HUES64 (cell line): ENCODE data around the gene TTC28.
"Not testable (repeated sequence)": the region's sequence is repeated elsewhere in the genome, so short reads cannot be mapped to it uniquely, and the experiment has no call there.

ENCODE experiments used
- H3K27ac ChIP-seq: 2 replicates; pipeline ENCODE4 v1.7.0; 2013; ENCODE audit warnings: low read depth, low read length, inconsistent platforms
- H3K27me3 ChIP-seq: 2 replicates; pipeline ENCODE4 v1.6.1; 2013; ENCODE audit warnings: mild to moderate bottlenecking, low read length; ENCODE audit not compliant: insufficient read depth
- H3K36me3 ChIP-seq: 2 replicates; pipeline ENCODE4 v1.6.1; 2013; ENCODE audit warnings: mild to moderate bottlenecking, low read length; ENCODE audit not compliant: insufficient read depth
- H3K4me1 ChIP-seq: 2 replicates; pipeline ENCODE4 v1.6.1; 2013; ENCODE audit warnings: mild to moderate bottlenecking, low read length, moderate library complexity; ENCODE audit not compliant: insufficient read depth
- H3K4me3 ChIP-seq: 2 replicates; pipeline ENCODE4 v1.5.1; 2013; ENCODE audit warnings: mild to moderate bottlenecking, low read length, moderate library complexity
- H3K9ac ChIP-seq: 2 replicates; pipeline ENCODE4 v1.6.1; 2013; ENCODE audit warnings: mild to moderate bottlenecking, low read depth, low read length
- H3K9me3 ChIP-seq: 2 replicates; pipeline ENCODE4 v1.6.1; 2013; ENCODE audit warnings: low read depth, low read length; ENCODE audit not compliant: insufficient read depth
- WGBS: fragments of 150-250, 120-280 bp; methylation state at CpG from one replicate; pipeline ENCODE4 v1.1.7; 2013; ENCODE audit warnings: missing lambda C conversion rate; 5-methylcytosine and 5-hydroxymethylcytosine counted together

TTC28 gene

DNA sequence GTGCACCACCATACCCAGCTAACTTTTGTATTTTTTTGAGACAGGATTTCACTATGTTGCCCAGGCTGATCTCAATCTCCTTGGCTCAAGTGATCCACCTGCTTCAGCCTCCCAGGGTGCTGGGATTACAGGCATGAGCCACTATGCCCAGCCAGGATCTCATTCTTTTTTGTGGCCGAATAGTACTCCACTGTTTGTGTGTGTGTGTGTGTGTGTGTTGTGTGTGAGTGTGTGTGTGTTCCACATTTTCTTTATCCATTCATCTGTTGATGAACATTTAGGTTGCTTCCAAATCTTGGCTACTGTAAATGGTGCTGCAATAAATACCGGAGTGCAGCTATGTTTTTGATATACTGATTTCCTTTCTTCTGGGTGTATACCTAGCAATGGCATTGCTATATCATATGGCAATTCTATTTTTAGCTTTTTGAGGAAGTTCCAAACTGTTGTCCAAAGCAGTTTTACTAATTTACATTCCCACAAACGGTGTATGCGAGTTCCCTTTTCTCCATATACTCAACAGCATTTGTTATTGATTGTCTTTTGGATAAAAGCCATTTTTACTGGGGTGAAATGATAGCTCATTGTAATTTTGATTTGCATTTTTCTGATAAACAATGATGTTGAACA, 105.4 kb downstream of the TTC28 start:
- Histone ChIP-seq H3K9ac (no peak overlapping the region), H3K27me3 (no peaks in the 10 kb centered on the region), H3K27ac (no peak overlapping the region), H3K9me3 (no peaks in the 10 kb centered on the region), H3K4me1 (no peaks in the 10 kb centered on the region), H3K36me3 (no peaks in the 10 kb centered on the region), H3K4me3 (no peak overlapping the region)
- WGBS, result 97% methylated on average over 2 of the region's 4 CpGs

- H3K9ac ChIP-seq, result no peak overlapping the region
- H3K36me3 ChIP-seq, result no peaks in the 10 kb centered on the region
- WGBS, result 96% methylated on average over 3 of the region's 3 CpGs
- no peaks in the 10 kb centered on the region for H3K9me3 ChIP-seq
- H3K27me3 ChIP-seq, result no peaks in the 10 kb centered on the region
- H3K4me3 ChIP-seq, result no peak overlapping the region
- no peaks in the 10 kb centered on the region for H3K4me1 ChIP-seq
- H3K27ac ChIP-seq, result no peak overlapping the region
These were observed 108.8 kb downstream of the TTC28 start for GRCh38 chr22:28570696-28571373.

- H3K4me1 ChIP-seq, H3K9ac ChIP-seq, H3K9me3 ChIP-seq, H3K4me3 ChIP-seq, H3K27me3 ChIP-seq, H3K36me3 ChIP-seq, H3K27ac ChIP-seq: not testable (repeated sequence)
- 95% methylated on average over 3 of the region's 3 CpGs for WGBS
These were observed 110.7 kb downstream of the TTC28 start for GRCh38 chr22:28568974-28569373.

GRCh38 chr22:28568099-28568498, 111.5 kb downstream of the TTC28 start:
- Histone ChIP-seq H3K36me3 (no peaks in the 10 kb centered on the region), H3K9ac (no peak overlapping the region), H3K4me1 (no peaks in the 10 kb centered on the region), H3K4me3 (no peak overlapping the region), H3K9me3 (no peaks in the 10 kb centered on the region), H3K27me3 (no peaks in the 10 kb centered on the region), H3K27ac (no peak overlapping the region)

GRCh38 chr22:28566920-28567499, 112.6 kb downstream of the TTC28 start:
- WGBS, result 93% methylated on average over 11 of the region's 12 CpGs
- H3K4me1 ChIP-seq, H3K27me3 ChIP-seq, H3K9me3 ChIP-seq, H3K36me3 ChIP-seq, H3K4me3 ChIP-seq, H3K27ac ChIP-seq, H3K9ac ChIP-seq: not testable (repeated sequence)

- Histone ChIP-seq H3K4me3 (no peak overlapping the region), H3K27ac (no peak overlapping the region), H3K9ac (no peak overlapping the region), H3K27me3 (no peaks in the 10 kb centered on the region), H3K36me3 (no peaks in the 10 kb centered on the region), H3K4me1 (no peaks in the 10 kb centered on the region), H3K9me3 (no peaks in the 10 kb centered on the region)
- 82% methylated on average over 1 of the region's 2 CpGs for WGBS
These were observed 116.0 kb downstream of the TTC28 start for GRCh38 chr22:28563636-28564035.

DNA sequence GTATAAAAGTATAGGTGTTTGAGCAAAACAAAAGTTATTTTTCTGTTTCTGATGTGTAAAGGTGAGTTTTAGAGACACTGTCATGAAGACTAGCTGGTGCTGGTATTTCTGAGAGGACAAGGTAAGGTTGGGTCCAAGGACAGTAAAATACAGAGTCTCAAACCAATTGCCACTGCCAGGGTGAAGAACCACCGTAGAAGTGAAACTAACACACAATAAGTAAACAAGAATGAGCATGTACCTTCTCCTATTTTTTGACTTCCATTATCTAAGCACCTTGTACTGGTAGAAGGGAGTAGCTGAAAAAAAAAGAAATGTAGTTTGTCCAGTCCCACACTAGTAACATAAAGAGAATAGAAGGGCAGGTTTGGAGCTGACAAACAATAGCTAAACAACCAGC, 117.3 kb downstream of the TTC28 start:
- no peaks in the 10 kb centered on the region for H3K36me3 ChIP-seq
- H3K27ac ChIP-seq, result no peak overlapping the region
- WGBS, result 100% methylated on average over 1 of the region's 1 CpG

GRCh38 chr22:28560743-28561101, 118.9 kb downstream of the TTC28 start:
- not testable (repeated sequence) for H3K27ac ChIP-seq, H3K4me1 ChIP-seq, H3K27me3 ChIP-seq, H3K36me3 ChIP-seq, H3K4me3 ChIP-seq, H3K9me3 ChIP-seq, H3K9ac ChIP-seq
- 92% methylated on average over 5 of the region's 5 CpGs for WGBS

More for the DNA sequence above, 117.3 kb downstream of the TTC28 start:
- no peaks in the 10 kb centered on the region for H3K27me3 ChIP-seq
- no peak overlapping the region for H3K9ac ChIP-seq
- no peaks in the 10 kb centered on the region for H3K4me1 ChIP-seq
- no peaks in the 10 kb centered on the region for H3K9me3 ChIP-seq
- no peak overlapping the region for H3K4me3 ChIP-seq

DNA sequence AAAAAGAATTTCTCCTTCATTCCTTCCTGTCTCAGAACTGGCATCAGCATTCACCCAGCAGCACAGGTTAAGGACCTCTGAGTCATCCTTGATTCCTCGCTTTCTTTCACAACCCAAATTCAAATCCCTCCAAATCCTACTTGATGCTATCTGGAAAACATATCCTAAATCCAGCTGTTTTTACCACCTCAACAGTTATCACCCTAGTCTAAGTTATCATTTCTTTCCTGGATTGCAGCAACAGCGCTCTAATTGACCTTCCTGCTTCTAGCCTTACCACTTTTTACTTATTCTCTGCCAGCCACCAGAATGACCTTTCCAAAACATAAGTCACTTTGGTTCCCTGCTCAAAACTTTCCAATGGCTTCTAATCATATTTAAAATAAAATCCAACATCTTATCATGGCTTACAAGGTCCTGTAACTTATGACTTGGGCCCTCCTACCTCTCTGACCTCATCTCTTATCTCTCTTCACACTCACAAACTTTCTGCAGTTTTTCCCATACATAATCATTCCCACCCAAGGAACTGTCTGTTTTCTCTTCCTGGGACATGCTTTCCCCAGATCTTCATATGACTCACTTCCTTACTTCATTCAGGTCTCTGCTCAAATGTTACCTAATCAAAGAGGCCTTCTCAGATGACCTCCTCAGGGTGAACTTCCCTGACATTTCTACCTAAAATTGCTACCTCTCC, 119.4 kb downstream of the TTC28 start:
- Histone ChIP-seq H3K9ac (no peak overlapping the region), H3K4me1 (no peaks in the 10 kb centered on the region), H3K27ac (no peak overlapping the region), H3K9me3 (no peaks in the 10 kb centered on the region), H3K4me3 (no peak overlapping the region), H3K36me3 (no peaks in the 10 kb centered on the region), H3K27me3 (no peaks in the 10 kb centered on the region)
- 89% methylated on average over 2 of the region's 2 CpGs for WGBS

- no peaks in the 10 kb centered on the region for H3K4me1 ChIP-seq
- no peak overlapping the region for H3K27ac ChIP-seq
- WGBS, result 67% methylated on average over 1 of the region's 1 CpG
- H3K27me3 ChIP-seq, result no peaks in the 10 kb centered on the region
- H3K36me3 ChIP-seq, result no peaks in the 10 kb centered on the region
- H3K9me3 ChIP-seq, result no peaks in the 10 kb centered on the region
- no peak overlapping the region for H3K9ac ChIP-seq
- no peak overlapping the region for H3K4me3 ChIP-seq
These were observed 122.5 kb downstream of the TTC28 start for GRCh38 chr22:28557184-28557583.

- H3K9ac ChIP-seq, H3K27me3 ChIP-seq, H3K36me3 ChIP-seq, H3K4me3 ChIP-seq, H3K9me3 ChIP-seq, H3K27ac ChIP-seq: not testable (repeated sequence)
- 96% methylated on average over 47 of the region's 51 CpGs for WGBS
- peaks cover 11% of the 10 kb centered on the region; the same call in 1 of the 2 replicates for H3K4me1 ChIP-seq
These were observed 126.4 kb downstream of the TTC28 start for GRCh38 chr22:28553108-28553866.
